Heart right ventricle (tissue), 16 donors: ENCODE data around the gene MAPT. TPM values are rescaled to one million over a fixed set of nuclear protein-coding genes. Genes with fewer than 3 reads are reported as not detected.

ENCODE experiments used
- ATAC-seq, 8 donors: fragments of 200-7000 bp; cut with Tn5 transposase; one replicate each; pipeline ENCODE4 v1.9.1; 2020; ENCODE audit warnings: mild to moderate bottlenecking in 8 of 8, moderate library complexity in 8 of 8, moderate number of reproducible peaks in 1 of 8
- DNase-seq, 2 donors: peaks; one replicate each; pipeline ENCODE4 v3.0.0-alpha.2; 2020
- H3K27ac ChIP-seq, 10 donors: fragments of 200-600 bp; sonication (generic) in 2 of 10; one replicate each; pipeline versions ENCODE4 v1.5.0 to v1.8.0; 2020 to 2022; ENCODE audit warnings: mild to moderate bottlenecking in 3 of 10
- H3K27me3 ChIP-seq, 7 donors: fragments of 200-600 bp; one replicate each; pipeline ENCODE4 v1.8.0; 2021 to 2022; ENCODE audit warnings: mild to moderate bottlenecking in 2 of 7
- H3K36me3 ChIP-seq, 9 donors: fragments of 200-600 bp; sonication (generic) in 1 of 9; one replicate each; pipeline versions ENCODE4 v1.5.0 to v1.8.0; 2020 to 2022; ENCODE audit warnings: mild to moderate bottlenecking in 2 of 9
- H3K4me1 ChIP-seq, 9 donors: fragments of 200-600 bp; sonication (generic) in 1 of 9; one replicate each; pipeline versions ENCODE4 v1.5.0 to v1.8.0; 2020 to 2022; ENCODE audit warnings: mild to moderate bottlenecking in 4 of 9
- H3K4me3 ChIP-seq, 10 donors: fragments of 200-600 bp; sonication (generic) in 2 of 10; one replicate each; pipeline versions ENCODE4 v1.5.0 to v1.8.0; 2020 to 2022; ENCODE audit warnings: mild to moderate bottlenecking in 7 of 10, moderate library complexity in 2 of 10
- H3K9me3 ChIP-seq, 11 donors: fragments of 200-600 bp in 10 of 11; sonication (generic) in 2 of 11; one replicate each; pipeline versions ENCODE4 v1.5.0 to v1.8.0; 2013 to 2022; ENCODE audit warnings: mild to moderate bottlenecking in 2 of 11, control low read depth in 1 of 11, moderate library complexity in 1 of 11
- CTCF ChIP-seq, 9 donors: fragments of 200-600 bp; sonication (generic) in 2 of 9; IDR thresholded peaks; one replicate each; pipeline versions ENCODE4 v1.5.0 to v1.8.0; 2021 to 2022; ENCODE audit warnings: antibody characterized with exemption in 9 of 9, mild to moderate bottlenecking in 5 of 9, moderate library complexity in 1 of 9
- WGBS, 2 donors: extraction: QIAGEN DNeasy Blood & Tissue Kit; methylation state at CpG; one replicate each; pipeline ENCODE4 v1.1.7; 2013; ENCODE audit warnings: inconsistent platforms in 1 of 2; 5-methylcytosine and 5-hydroxymethylcytosine counted together
- intact Hi-C, 10 donors: fragments of 100-400 bp; cut with DNase I; formaldehyde crosslinking; loops; one replicate each; pipeline versions ENCODE4 v1.11.1 to v1.14.2; 2022
- long read RNA-seq, 3 donors: library from polyadenylated mRNA; unstranded; transcript quantifications; one replicate each; pipeline ENCODE4 v2.0.0, GENCODE V29; 2020 to 2021
- polyA plus RNA-seq, 2 donors: library from polyadenylated mRNA; stranded (reverse); fragments of 200-250 nt; gene quantifications; one replicate each; pipeline ENCODE4 v1.2.3, GENCODE V29; 2013
- total RNA-seq, 10 donors: library from RNA; stranded (reverse); fragmentation: NEBNext Ultra II Directional in 3 of 10; extraction: Animal tissue kit (Norgen Biotek cat#: 25700) in 3 of 10; gene quantifications; one replicate each; pipeline versions ENCODE4 v1.2.1 to v1.2.4, GENCODE V29; 2021 to 2023
- donor health status: Arrhythmogenic right ventricular cardiomyopathy.
- donor health status: ischemic (EF 13 %, LVEDD 7.1; RV severe dilation, severe dysfunction).
- donor health status: healthy with polysubstance abuse.
- donor health status: DM: no; HTN: yes; CAD: no.
- donor health status: DM: no; HTN: no; CAD: no.
- donor health status: ischemic (EF 25% LVEDD 6.9; RV normal size, moderate dysfunction).
- donor health status: ischemic (EF 25% LVEDD 5.7; RV mildly dilated, moderate dysfunction).
- donor health status: healthy.
- donor health status: DM: yes; HTN: yes; CAD: no.
- donor health status: Ischemic cardiomyopathy.
- donor health status: ischemic (EF 35%, LVEDD 5.7; RV mildly dilated, moderate dysfunction).
- donor health status: nonischemic (EF 11% LVEDD 7.7; RV severe dilation, severe dysfunction).
- donor health status: DM: yes; HTN: yes; CAD: no.
- donor health status: PGD.
- donor health status: ischemic (EF 29% LVEDD 5.4; RV normal size, mild dysfunction).
- donor health status: nonischemic (EF 23%, LVEDD 6.1; RV moderate dilation, normal function).

The MAPT gene
- total RNA-seq = 10 to 100 TPM; 17.4 to 63.3 (median 34.4) TPM
- polyA plus RNA-seq = 10 to 100 TPM in 1 of 2 donors, under 1 TPM in 1; 0.90 to 10.5 TPM
- long read RNA-seq, donor 1, partial matches to known transcripts = 7 of 34 reads
- long read RNA-seq, donor 1, other reads (novel, unspliced or antisense) = 26 of 34 reads
- long read RNA-seq, donor 2, partial matches to known transcripts = 13 of 29 reads
- long read RNA-seq, donor 2, other reads (novel, unspliced or antisense) = 15 of 29 reads
- long read RNA-seq, donor 3, partial matches to known transcripts = 20 of 52 reads
- long read RNA-seq, donor 3, other reads (novel, unspliced or antisense) = 32 of 52 reads

GRCh38 chr17:45894022-45894784, at the start of gene MAPT:
Gene MAPT, plus strand, starts transcription at chr17:45894554. Its CDS starts 67,784 bp downstream, at chr17:45962338.
- Histone ChIP-seq H3K27ac (peak within 1 kb of the TSS in 9 of 10 donors; percentile 50 to 80 (median 78)), H3K27me3 (peaks cover 0 to 68% (median 35%) of the 10 kb centered on the region in 7 donors), H3K9me3 (no peaks in the 10 kb centered on the region), H3K4me3 (peak within 1 kb of the TSS; percentile 72 to 94 (median 84)), H3K4me1 (peaks cover 13 to 32% (median 24%) of the 10 kb centered on the region in 9 donors), H3K36me3 (no peaks in the 10 kb centered on the region)
- DNase-seq (peak; percentile 90 to 94), ATAC-seq (peak; percentile 94 to 97 (median 95))
- intact Hi-C loops = loop anchor here in 5 of 10 donors (2.0 to 5.0 kb wide), 3 partner anchors 48 to 55 kb away; no protein-coding TSS in a partner anchor
- peak; percentile 85 to 99 (median 94) for TF ChIP-seq CTCF (IDR thresholded peaks at IDR 0.05)
- 1 to 2% methylated on average over 84 to 89 of the region's 97 CpGs for WGBS, 2 donors

GRCh38 chr17:45844695-45845375, 49.5 kb upstream of the MAPT start, which contains the start of gene SPPL2C:
Gene SPPL2C, plus strand, starts transcription at chr17:45844881. Its CDS starts 26 bp downstream, at chr17:45844907.
- Histone ChIP-seq H3K4me1 (peaks cover 0 to 7% (median 0%) of the 10 kb centered on the region in 9 donors), H3K9me3 (no peaks in the 10 kb centered on the region), H3K27ac (no peak within 1 kb of the TSS), H3K4me3 (no peak within 1 kb of the TSS), H3K27me3 (peaks cover 0 to 16% (median 0%) of the 10 kb centered on the region in 7 donors), H3K36me3 (no peaks in the 10 kb centered on the region)
- WGBS, 2 donors = 74 to 83% methylated on average over 25 of the region's 25 CpGs
- no peak for ATAC-seq
- DNase-seq = no peak
- intact Hi-C loops = no loop called here
- no peak for TF ChIP-seq CTCF (IDR thresholded peaks at IDR 0.05)

- Histone ChIP-seq H3K9me3 (no peaks in the 10 kb centered on the region), H3K27ac (no peak overlapping the region), H3K4me3 (no peak overlapping the region), H3K4me1 (peaks cover 0 to 7% (median 0%) of the 10 kb centered on the region in 9 donors), H3K36me3 (no peaks in the 10 kb centered on the region), H3K27me3 (peaks cover 0 to 19% (median 0%) of the 10 kb centered on the region in 7 donors)
- no peak for DNase-seq
- TF ChIP-seq CTCF (IDR thresholded peaks at IDR 0.05) = no peak
- 89 to 90% methylated on average over 35 of the region's 35 CpGs for WGBS, 2 donors
- intact Hi-C loops = no loop called here
- ATAC-seq = no peak
These were observed 48.8 kb upstream of the MAPT start for GRCh38 chr17:45845376-45846185.
